K562 (cell line): ENCODE results near the gene SLC13A3. TPM values are rescaled to one million over a fixed set of nuclear protein-coding genes. Genes with fewer than 3 reads are reported as not detected.

Source experiments
- ETV6 ChIP-seq, 3 experiments: fragments of 150-350 bp in 1 of 3; sonication (generic) in 1 of 3; formaldehyde crosslinking in 1 of 3; IDR thresholded peaks; 2 replicates each; pipeline versions ENCODE4 v1.6.1 to v1.8.0; 2014 to 2022; ENCODE audit warnings: borderline replicate concordance in 2 of 3, low read depth in 2 of 3, antibody characterized with exemption in 1 of 3, low read length in 1 of 3, mild to moderate bottlenecking in 1 of 3, missing genetic modification reagents in 1 of 3
- FOS ChIP-seq: IDR thresholded peaks from 3 replicates; pipeline ENCODE4 v1.6.1; 2011; ENCODE audit not compliant: insufficient read length; ENCODE audit errors: extremely low read depth
- GABPA ChIP-seq: fragments of 200-800 bp; sonication (Bioruptor generic); conservative IDR thresholded peaks from 2 replicates; pipeline ENCODE4 v1.6.1; 2016; ENCODE audit warnings: low read depth, missing genetic modification characterization, missing compliant biosample characterization
- HMGN3 ChIP-seq: IDR thresholded peaks from 2 replicates; pipeline ENCODE4 v1.6.1; 2011; ENCODE audit warnings: borderline replicate concordance, low read depth, mild to moderate bottlenecking, mixed read lengths, low read length; ENCODE audit not compliant: insufficient read length; ENCODE audit errors: extremely low read depth
- MXI1 ChIP-seq: IDR thresholded peaks from 2 replicates; pipeline ENCODE4 v1.6.1; 2011; ENCODE audit warnings: low read depth, mild to moderate bottlenecking, improper control_type of control experiment, low read length
- MYBL2 ChIP-seq, 2 experiments: fragments of 450-650 bp in 1 of 2; sonication (generic) in 1 of 2; formaldehyde crosslinking in 1 of 2; IDR thresholded peaks; 2 replicates each; pipeline versions ENCODE4 v1.6.1 to v1.8.1; 2017 to 2022; ENCODE audit warnings: borderline replicate concordance in 1 of 2, inconsistent platforms in 1 of 2, low read depth in 1 of 2, mild to moderate bottlenecking in 1 of 2, missing genetic modification reagents in 1 of 2, moderate library complexity in 1 of 2
- NCOA2 ChIP-seq, 2 experiments: fragments of 450-650 bp; IDR thresholded peaks; 2 replicates each; pipeline ENCODE4 v1.6.1; 2018; ENCODE audit warnings: mild to moderate bottlenecking in 2 of 2, moderate library complexity in 1 of 2; ENCODE audit not compliant: partially characterized antibody in 2 of 2
- OTX1 ChIP-seq: fragments of 450-650 bp; formaldehyde crosslinking; IDR thresholded peaks from 2 replicates; pipeline ENCODE4 v1.4.0; 2022; ENCODE audit warnings: mild to moderate bottlenecking
- POLR2B ChIP-seq: fragments of 450-650 bp; IDR thresholded peaks from 2 replicates; pipeline ENCODE4 v1.6.1; 2018; ENCODE audit warnings: low read depth; ENCODE audit not compliant: partially characterized antibody
- PTRF ChIP-seq: fragments of 450-650 bp; IDR thresholded peaks from 2 replicates; pipeline ENCODE4 v1.6.1; 2016; ENCODE audit warnings: mild to moderate bottlenecking, missing genetic modification characterization, missing compliant biosample characterization
- RBBP5 ChIP-seq: fragments of 200-600 bp; sonication (generic); IDR thresholded peaks from 2 replicates; pipeline ENCODE4 v1.6.1; 2012; ENCODE audit warnings: borderline replicate concordance, mild to moderate bottlenecking, low read length, control low read depth, inconsistent platforms; ENCODE audit not compliant: insufficient read depth, poor library complexity, severe bottlenecking
- SMAD2 ChIP-seq: fragments of 150-350 bp; IDR thresholded peaks from 2 replicates; pipeline ENCODE4 v1.6.1; 2014; ENCODE audit warnings: low read depth, mild to moderate bottlenecking, low read length
- SMARCA5 ChIP-seq: fragments of 450-650 bp; IDR thresholded peaks from 2 replicates; pipeline ENCODE4 v1.6.1; 2016
- TEAD2 ChIP-seq: fragments of 450-650 bp; IDR thresholded peaks from 2 replicates; pipeline ENCODE4 v1.6.1; 2016; ENCODE audit warnings: missing genetic modification characterization, control low read depth, missing compliant biosample characterization
- U2AF1 ChIP-seq: fragments of 200-400 bp; formaldehyde crosslinking; optimal IDR thresholded peaks from 2 replicates; pipeline ENCODE3; 2017; ENCODE audit warnings: mild to moderate bottlenecking, low read depth, low read length, moderate library complexity
- YY1 ChIP-seq, 3 experiments: IDR thresholded peaks; 2 replicates each; pipeline ENCODE4 v1.6.1; 2011; ENCODE audit warnings: low read length in 2 of 3, mild to moderate bottlenecking in 2 of 3, moderate library complexity in 2 of 3, borderline replicate concordance in 1 of 3, control low read depth in 1 of 3, low read depth in 1 of 3; ENCODE audit not compliant: insufficient read depth in 3 of 3, insufficient replicate concordance in 2 of 3, control insufficient read depth in 1 of 3, insufficient read length in 1 of 3; ENCODE audit errors: extremely low read depth in 1 of 3
- ZFP1 ChIP-seq: fragments of 450-650 bp; formaldehyde crosslinking; IDR thresholded peaks from 2 replicates; pipeline ENCODE4 v1.4.0; 2020; ENCODE audit warnings: mild to moderate bottlenecking, mixed read lengths
- ZNF134 ChIP-seq: fragments of 250-450 bp; sonication (Bioruptor Pico); conservative IDR thresholded peaks from 2 replicates; pipeline ENCODE4 v1.4.0; 2020
- ZNF253 ChIP-seq: fragments of 250-450 bp; sonication (Bioruptor Pico); conservative IDR thresholded peaks from 2 replicates; pipeline ENCODE4 v1.6.1; 2021; ENCODE audit warnings: mild to moderate bottlenecking
- ZNF384 ChIP-seq: IDR thresholded peaks from 2 replicates; pipeline ENCODE4 v1.6.1; 2012; ENCODE audit warnings: low read depth, low read length, improper control_type of control experiment
- polyA plus RNA-seq, 8 experiments: library from polyadenylated mRNA; depleted of rRNA in 4 of 8; stranded (reverse) in 5 of 8; unstranded in 3 of 8; fragments of >200 nt; fragmentation: Nextera tagmentation in 2 of 8; fragmentation: Illumina TruSeq in 1 of 8; extraction: Ambion mirVana in 2 of 8; extraction: Trizol in 1 of 8; gene quantifications; 2 replicates each; pipeline versions ENCODE4 v1.2.1 to v1.2.3, GENCODE V29; 2011 to 2014; ENCODE audit warnings: inconsistent platforms in 1 of 8, missing spikeins in 1 of 8
- total RNA-seq, 7 experiments: library from RNA; depleted of rRNA in 6 of 7; stranded (reverse); fragments of >200 nt in 6 of 7; fragmentation: Illumina TruSeq in 2 of 7; extraction: Trizol in 2 of 7; gene quantifications; 2 replicates each; pipeline versions ENCODE4 v1.2.1 to v1.2.3, GENCODE V29; 2011 to 2021; ENCODE audit warnings: low replicate concordance in 1 of 7
- TF ChIP-seq, protein P1 (sequence below): fragments of 450-650 bp; IDR thresholded peaks from 2 replicates; pipeline ENCODE4 v1.7.0; 2016; ENCODE audit warnings: borderline replicate concordance
- TF ChIP-seq, protein P2 (sequence below), 2 experiments: fragments of 450-650 bp; conservative IDR thresholded peaks; 2 replicates each; pipeline ENCODE4 v1.6.1; 2017; ENCODE audit warnings: mild to moderate bottlenecking in 2 of 2, moderate library complexity in 2 of 2
- TF ChIP-seq, protein P3 (sequence below): sonication (generic); formaldehyde crosslinking; IDR thresholded peaks from 2 replicates; pipeline ENCODE4 v1.8.0; 2022; ENCODE audit warnings: missing genetic modification reagents, mild to moderate bottlenecking, borderline replicate concordance

The SLC13A3 gene
- total and polyA plus RNA-seq, 9 of the 15 experiments (the other 6 are each of a cell fraction or from before 2014, with no cell fraction given), result 5.5 to 16.4 (median 8.5) TPM

DNA sequence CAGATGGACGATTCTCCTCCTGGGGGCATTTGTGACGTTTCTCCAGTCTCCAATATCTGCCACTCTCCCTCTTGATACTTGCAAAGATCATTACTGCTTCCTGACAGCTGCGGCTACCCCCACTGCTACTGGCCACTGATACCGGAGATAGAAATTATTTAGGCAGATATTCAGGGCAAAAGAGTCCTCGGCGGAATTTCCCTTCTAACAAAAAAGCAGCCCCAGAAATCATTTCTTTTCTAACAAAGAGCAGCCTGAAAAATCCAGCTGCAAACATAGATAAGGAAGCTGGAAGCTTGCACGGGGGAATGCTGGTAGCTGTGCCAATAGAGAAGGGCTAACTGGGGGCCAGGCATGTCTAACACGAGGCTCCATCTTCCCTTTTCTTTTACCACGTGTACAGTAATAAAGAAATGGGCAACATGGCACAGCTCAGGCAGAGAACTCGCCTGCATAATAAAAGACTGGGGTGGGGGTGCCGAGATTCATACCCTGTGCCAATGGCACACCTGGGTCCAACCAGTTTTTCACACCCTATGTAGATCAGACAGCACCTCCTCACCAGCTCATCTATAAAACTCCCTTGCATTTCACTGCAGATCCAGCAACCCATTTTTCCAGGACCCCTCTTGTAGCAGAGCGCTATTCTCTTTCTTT, 31.9 kb upstream of the SLC13A3 start (continued):
- TF ChIP-seq, protein P1, sequence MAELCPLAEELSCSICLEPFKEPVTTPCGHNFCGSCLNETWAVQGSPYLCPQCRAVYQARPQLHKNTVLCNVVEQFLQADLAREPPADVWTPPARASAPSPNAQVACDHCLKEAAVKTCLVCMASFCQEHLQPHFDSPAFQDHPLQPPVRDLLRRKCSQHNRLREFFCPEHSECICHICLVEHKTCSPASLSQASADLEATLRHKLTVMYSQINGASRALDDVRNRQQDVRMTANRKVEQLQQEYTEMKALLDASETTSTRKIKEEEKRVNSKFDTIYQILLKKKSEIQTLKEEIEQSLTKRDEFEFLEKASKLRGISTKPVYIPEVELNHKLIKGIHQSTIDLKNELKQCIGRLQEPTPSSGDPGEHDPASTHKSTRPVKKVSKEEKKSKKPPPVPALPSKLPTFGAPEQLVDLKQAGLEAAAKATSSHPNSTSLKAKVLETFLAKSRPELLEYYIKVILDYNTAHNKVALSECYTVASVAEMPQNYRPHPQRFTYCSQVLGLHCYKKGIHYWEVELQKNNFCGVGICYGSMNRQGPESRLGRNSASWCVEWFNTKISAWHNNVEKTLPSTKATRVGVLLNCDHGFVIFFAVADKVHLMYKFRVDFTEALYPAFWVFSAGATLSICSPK, result no peak
- TF ChIP-seq OTX1 (CRISPR knock-in tag), result no peak
- no peak for TF ChIP-seq RBBP5
- TF ChIP-seq PTRF (tag), result no peak
- TF ChIP-seq GABPA, result no peak
- TF ChIP-seq, protein P2, sequence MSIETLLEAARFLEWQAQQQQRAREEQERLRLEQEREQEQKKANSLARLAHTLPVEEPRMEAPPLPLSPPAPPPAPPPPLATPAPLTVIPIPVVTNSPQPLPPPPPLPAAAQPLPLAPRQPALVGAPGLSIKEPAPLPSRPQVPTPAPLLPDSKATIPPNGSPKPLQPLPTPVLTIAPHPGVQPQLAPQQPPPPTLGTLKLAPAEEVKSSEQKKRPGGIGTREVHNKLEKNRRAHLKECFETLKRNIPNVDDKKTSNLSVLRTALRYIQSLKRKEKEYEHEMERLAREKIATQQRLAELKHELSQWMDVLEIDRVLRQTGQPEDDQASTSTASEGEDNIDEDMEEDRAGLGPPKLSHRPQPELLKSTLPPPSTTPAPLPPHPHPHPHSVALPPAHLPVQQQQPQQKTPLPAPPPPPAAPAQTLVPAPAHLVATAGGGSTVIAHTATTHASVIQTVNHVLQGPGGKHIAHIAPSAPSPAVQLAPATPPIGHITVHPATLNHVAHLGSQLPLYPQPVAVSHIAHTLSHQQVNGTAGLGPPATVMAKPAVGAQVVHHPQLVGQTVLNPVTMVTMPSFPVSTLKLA (conservative IDR thresholded peaks at IDR 0.05), result peak; percentile 49 to 72
- TF ChIP-seq YY1 (IDR thresholded peaks at IDR 0.05; ENCODE audit: borderline replicate concordance in 1 of 3, control insufficient read depth in 1 of 3, extremely low read depth in 1 of 3, insufficient read depth in 3 of 3, insufficient read length in 1 of 3, insufficient replicate concordance in 2 of 3, low read depth in 1 of 3, low read length in 2 of 3), result peak in 1 of 3 experiments; percentile 15
- TF ChIP-seq POLR2B, result no peak
- TF ChIP-seq HMGN3, result no peak
- TF ChIP-seq FOS, result no peak
- TF ChIP-seq NCOA2 (IDR thresholded peaks at IDR 0.05; ENCODE audit: partially characterized antibody in 2 of 2), result no peak
- no peak for TF ChIP-seq ZNF253 (CRISPR knock-in tag)
- no peak for TF ChIP-seq U2AF1
- TF ChIP-seq TEAD2 (tag), result no peak
- TF ChIP-seq ZNF134 (CRISPR knock-in tag), result no peak
- no peak for TF ChIP-seq MXI1
- TF ChIP-seq MYBL2 (IDR thresholded peaks at IDR 0.05; ENCODE audit: low read depth), result no peak
- TF ChIP-seq MYBL2 (CRISPR knock-in tag; IDR thresholded peaks at IDR 0.05; ENCODE audit: borderline replicate concordance), result no peak
- TF ChIP-seq, protein P3, sequence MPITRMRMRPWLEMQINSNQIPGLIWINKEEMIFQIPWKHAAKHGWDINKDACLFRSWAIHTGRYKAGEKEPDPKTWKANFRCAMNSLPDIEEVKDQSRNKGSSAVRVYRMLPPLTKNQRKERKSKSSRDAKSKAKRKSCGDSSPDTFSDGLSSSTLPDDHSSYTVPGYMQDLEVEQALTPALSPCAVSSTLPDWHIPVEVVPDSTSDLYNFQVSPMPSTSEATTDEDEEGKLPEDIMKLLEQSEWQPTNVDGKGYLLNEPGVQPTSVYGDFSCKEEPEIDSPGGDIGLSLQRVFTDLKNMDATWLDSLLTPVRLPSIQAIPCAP, result no peak
- TF ChIP-seq ZFP1 (CRISPR knock-in tag), result no peak
- no peak for TF ChIP-seq SMAD2
- no peak for TF ChIP-seq ETV6 (IDR thresholded peaks at IDR 0.05; ENCODE audit: borderline replicate concordance in 1 of 2, low read depth in 2 of 2, low read length in 1 of 2)
- no peak for TF ChIP-seq ETV6 (CRISPR knock-in tag; IDR thresholded peaks at IDR 0.05; ENCODE audit: borderline replicate concordance)
- TF ChIP-seq SMARCA5, result no peak
- TF ChIP-seq ZNF384, result no peak
